GM19025 (cell line): Measurements from ENCODE around the gene CMTM4.
"Not testable (repeated sequence)": the region's sequence is repeated elsewhere in the genome, so short reads cannot be mapped to it uniquely, and the experiment has no call there.

Source experiments
- ATAC-seq: cut with Tn5 transposase; IDR thresholded peaks from one replicate; pipeline ENCODE4 v1.9.1; 2021; ENCODE audit warnings: mild to moderate bottlenecking, low read depth, moderate library complexity; ENCODE audit not compliant: unreplicated experiment

The CMTM4 gene

DNA sequence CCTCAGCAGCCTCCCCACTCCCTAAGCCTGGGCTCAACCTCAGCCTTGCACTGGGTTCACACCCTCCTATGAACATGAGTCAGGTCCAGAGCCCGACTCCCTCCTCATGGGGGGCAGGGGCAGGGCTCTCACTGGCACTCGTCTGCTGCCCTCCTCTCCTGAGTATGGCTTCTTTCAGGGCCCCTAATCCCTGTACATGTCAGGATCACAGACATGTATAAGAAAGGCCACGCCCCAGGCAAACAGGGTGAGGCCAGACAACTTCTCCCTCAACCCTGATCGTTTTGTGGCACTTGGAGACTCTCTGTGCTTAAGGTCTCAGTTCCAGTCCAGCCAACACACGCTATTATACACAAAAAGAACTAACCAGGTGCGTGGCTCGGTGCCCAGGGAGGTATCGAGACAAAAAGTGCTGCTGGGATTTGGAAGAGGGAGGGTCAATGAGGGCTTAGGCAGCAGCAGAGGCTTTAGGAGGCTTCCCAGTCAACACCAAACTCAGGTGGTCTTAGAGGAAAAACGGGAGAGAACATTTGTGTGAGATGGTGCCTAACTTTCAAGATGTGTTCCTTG lies 46.8 kb downstream of the CMTM4 start:
- no peak for ATAC-seq

DNA sequence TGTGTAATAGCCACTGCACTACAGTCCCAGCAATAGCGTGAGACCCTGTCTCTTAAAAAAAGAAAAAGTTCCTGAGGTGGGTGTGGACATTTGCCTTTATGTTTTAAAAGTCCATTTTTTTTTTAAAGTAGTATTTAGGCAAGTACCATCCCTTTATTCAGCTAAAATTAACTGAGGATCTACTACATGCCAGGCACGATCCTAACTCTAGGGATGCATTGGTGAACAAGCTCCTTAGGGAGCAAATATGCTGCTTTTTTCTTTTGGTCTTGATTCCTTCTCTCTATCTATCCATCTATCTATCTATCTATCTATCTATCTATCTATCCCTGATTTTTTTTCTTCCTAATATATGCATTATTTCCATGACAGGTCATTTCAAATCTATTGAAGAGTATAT lies 47.4 kb downstream of the CMTM4 start:
- no peak for ATAC-seq

DNA sequence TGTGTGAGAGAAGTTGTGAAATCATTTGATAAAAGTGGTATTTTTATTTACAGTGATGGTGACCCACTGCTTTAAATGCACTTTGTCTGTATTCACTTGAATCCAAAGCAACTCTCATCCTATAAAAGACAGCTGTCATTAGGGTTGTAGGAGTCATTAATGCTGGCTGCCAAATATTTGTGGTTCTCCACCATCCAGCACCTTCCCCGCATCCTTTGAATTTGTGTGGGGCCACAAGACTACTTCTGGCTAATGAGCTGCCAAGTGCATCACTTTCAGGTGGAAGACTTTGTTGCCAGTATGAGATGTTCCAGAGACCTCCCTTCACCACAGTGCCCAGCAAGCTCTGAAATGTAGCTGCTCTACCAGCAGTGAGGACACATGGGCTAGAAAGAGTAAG lies 48.7 kb downstream of the CMTM4 start:
- ATAC-seq = no peak

DNA sequence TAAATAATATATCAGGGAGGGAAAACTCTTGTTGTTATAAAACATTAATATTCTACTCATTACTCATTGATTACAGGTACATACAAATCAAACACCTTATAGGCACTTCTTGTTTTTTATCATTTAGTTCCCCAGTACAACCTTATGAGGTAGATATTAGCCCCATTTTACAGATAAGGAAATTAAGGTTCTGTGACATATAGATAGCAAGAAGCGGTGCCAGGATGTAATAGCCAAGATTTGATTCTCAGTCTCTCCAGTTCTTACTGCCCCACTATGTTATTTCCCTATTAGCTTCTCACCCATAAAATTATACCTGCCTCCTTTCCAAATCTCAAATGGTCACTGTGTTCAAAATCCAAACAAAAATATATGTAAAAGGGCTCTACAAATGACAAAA lies 55.2 kb downstream of the CMTM4 start:
- no peak for ATAC-seq

DNA sequence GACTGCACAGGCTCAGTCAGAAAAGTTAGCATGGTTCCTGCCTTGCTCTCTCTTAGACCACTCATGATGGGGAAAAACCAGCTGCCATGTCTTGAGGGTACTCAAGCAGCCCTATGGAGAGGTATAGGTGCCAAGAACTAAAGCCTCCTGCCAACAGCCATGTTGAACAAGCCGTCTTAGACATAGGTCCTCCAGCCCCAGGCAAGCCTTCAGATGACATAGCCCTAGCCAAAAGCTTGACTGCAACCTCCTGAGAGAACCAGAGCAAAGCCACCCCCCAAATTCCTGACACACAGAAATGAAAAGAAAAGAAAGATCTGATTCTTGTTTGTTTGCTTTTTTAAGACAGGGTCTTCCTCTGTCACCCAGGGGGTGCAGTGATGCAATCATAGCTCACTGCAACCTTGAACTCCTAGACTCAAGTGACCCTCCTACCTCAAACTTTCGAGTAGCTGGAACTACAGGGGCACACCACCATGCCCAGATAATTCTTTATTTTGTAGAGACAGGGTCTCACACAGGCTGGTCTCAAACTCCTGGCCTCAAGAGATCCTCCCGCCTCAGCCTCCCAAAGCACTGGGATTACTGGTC lies 55.7 kb downstream of the CMTM4 start:
- ATAC-seq = no peak

DNA sequence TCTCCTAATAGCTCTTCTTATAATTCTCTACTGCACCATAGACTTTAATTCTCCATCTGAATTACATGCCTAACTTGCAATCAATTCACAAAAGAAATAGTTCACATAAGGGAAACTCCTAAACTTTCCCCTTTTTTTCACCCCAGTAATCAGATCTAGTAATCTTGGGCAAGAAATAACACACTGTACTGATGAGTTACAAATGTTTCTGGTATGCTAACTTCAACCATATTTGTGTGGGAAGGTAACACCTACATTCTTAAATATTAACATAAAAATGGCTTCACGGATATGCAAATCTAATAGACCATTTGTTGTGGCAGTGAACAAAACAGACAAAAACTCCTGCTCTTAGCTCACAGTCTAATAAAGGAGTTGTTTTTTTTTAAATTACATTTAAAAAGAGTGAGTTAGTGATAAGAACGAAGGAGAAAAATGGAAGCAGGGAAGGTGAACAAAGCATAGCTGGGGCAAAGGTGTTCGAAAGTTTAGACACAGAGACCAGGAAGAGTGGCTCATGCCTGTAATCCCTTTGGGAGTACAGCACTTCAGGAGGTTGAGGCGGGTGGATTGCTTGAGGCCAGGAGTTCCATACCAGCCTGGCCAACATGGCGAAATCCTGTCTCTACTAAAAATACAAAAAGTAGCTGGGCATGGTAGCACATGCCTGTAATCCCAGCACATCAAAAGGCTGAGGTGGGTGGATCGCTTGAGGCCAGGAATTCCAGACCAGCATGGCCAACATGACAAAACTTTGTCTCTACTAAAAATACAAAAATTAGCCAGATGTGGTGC lies 57.3 kb downstream of the CMTM4 start:
- ATAC-seq = no peak

DNA sequence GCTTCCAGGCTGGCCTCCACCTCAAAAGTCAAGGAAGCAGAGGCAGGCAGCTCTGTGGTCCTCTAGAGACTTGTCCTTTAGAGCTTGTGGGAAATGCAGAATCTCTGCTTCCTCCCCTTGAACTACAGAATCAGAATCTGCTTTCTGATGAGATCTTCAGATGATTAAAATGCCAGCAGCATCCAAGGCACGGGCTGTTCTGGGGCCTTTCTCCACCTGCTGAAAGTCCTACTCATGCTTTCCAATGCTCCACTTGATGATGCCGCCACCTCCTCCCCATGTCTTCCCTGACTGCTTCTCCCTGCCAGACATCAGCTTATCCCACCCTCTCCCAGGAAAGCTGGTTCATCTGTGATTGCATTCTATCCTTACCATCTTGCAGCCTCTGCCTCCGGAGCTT lies 58.7 kb downstream of the CMTM4 start:
- ATAC-seq = no peak

DNA sequence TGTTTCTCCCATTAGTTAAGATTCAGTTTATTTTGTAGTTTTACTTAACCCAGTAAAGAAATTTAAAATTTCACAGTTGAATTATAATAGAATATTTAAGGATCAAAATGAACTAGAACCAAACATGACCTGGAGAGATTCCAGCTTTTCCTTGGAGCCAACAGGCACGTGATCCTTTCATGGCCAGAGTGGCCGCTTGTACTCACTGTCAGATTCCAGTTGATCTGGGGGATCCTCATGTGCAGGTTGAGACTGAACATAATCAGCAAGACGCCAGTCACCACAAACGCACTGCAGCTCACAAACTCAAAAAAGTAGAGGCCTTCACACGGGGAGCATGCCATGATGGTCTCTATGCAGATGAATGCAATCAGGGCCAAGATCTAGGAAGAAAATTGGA lies 60.3 kb downstream of the CMTM4 start:
- no peak for ATAC-seq

DNA sequence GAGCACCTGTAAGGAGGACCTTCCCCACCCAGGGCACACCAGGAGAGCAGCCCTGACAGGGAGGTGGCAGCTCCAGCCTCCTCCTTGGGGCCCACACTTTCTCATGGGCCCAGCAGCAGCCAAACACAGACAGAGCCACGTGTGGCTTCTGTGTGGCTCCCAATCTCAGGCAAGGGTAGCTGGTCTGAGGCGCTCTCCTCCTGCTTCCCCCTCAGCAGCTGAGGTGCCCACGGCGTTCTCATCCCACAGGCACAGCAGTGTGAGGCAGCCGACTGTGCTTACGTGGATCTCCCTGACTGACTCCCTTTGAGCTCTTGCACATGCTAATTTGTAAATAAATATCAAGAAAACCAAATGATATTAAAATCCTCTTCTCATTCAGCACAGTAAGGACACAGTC lies 61.1 kb downstream of the CMTM4 start:
- no peak for ATAC-seq

DNA sequence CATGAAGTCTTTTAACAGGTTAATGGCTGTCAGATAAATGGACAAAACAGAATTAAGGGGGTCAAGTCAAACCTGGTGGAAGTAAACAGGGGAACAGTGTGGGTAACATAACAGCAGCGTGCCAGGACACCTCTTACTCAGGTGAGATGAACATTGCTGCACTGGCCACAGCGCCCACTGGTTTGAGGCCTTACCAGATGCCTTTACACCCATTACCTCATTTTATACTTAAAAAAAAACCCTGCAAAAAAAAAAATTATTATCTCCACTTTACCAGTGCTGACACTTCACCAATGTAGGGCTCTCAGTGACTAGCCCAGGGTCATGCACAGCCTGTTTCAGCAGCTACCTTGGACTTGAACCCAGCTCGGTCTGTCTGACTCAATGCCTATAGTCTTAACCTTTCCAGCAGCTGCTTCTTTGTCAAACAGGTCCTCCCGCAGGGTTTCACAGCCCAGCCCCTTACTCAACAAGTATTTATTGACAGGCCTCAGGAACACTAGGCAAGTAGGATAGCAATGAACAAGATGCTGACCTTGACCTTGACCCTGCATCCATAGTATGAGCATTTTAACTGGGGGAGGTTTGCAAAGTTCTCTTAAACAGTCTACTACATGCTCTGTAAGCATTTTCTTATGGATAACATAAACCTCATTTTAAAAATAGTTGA lies 61.9 kb downstream of the CMTM4 start:
- no peak for ATAC-seq

DNA sequence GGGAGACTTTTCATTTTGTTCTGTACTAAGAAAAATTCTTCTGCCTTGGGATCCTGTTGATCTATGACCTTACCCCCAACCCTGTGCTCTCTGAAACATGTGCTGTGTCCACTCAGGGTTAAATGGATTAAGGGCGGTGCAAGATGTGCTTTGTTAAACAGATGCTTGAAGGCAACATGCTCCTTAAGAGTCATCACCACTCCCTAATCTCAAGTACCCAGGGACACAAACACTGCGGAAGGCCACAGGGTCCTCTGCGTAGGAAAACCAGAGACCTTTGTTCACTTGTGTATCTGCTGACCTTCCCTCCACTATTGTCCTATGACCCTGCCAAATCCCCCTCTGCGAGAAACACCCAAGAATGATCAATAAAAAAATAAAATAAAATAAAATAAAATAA lies 65.0 kb downstream of the CMTM4 start:
- ATAC-seq = not testable (repeated sequence)

DNA sequence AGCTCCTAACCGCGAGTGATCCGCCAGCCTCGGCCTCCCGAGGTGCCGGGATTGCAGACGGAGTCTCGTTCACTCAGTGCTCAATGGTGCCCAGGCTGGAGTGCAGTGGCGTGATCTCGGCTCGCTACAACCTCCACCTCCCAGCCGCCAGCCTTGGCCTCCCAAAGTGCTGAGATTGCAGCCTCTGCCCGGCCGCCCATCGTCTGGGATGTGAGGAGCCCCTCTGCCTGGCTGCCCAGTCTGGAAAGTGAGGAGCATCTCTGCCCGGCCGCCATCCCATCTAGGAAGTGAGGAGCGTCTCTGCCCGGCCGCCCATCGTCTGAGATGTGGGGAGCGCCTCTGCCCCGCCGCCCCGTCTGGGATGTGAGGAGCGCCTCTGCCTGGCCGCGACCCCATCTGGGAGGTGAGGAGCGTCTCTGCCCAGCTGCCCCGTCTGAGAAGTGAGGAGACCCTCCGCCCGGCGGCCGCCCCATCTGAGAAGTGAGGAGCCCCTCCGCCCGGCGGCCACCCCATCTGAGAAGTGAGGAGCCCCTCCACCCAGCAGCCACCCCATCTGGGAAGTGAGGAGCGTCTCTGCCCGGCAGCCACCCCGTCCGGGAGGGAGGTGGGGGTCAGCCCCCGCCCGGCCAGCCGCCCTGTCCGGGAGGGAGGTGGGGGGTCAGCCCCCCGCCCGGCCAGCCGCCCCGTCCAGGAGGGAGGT lies 65.8 kb downstream of the CMTM4 start:
- not testable (repeated sequence) for ATAC-seq

DNA sequence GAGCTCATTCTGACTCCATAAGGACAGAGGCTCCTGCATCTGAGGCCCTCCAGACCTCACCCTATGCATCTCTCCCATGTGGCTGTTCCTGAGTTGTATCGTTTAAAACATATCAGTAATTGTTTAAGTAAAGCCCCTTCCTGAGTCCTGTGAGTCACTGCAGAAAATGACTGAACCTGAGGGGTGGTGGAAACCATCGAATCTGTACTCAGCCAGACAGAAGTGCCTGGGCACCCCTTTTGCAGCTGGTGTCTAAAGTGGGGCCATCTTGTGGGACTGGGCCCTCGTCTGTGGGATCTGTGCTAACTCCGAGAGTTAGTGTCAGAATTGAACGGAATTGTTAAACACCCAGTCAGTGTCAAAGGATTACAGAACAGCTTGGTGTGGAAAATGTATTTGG lies 66.7 kb downstream of the CMTM4 start:
- ATAC-seq = no peak

DNA sequence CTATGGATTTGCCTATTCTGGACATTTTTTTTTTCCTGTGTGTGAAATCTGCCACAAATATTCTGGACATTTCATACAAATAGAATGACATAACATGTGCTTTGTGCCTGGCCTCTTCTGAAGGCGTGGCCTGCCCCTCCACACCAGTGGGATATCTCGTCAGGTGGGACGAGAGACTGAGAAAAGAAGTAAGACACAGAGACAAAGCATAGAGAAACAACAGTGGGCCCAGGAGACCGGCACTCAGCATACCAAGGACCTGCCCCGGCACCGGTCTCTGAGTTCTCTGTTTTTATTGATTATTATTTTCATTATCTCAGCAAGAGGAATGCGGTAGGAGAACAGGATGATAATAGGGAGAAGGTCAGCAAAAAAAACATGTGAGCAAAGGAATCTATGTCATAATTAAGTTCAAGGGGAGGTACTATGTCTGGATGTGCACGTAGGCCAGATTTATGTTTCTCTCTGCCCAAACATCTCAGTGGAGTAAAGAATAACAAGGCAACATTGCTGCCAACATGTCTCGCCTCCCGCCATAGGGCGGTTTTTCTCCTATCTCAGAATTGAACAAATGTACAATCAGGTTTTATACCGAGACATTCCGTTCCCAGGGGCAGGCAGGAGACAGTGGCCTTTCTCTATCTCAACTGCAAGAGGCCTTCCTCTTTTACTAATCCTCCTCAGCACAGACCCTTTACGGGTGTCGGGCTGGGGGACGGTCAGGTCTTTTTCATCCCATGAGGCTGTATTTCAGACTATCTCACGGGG lies 68.7 kb downstream of the CMTM4 start:
- not testable (repeated sequence) for ATAC-seq

DNA sequence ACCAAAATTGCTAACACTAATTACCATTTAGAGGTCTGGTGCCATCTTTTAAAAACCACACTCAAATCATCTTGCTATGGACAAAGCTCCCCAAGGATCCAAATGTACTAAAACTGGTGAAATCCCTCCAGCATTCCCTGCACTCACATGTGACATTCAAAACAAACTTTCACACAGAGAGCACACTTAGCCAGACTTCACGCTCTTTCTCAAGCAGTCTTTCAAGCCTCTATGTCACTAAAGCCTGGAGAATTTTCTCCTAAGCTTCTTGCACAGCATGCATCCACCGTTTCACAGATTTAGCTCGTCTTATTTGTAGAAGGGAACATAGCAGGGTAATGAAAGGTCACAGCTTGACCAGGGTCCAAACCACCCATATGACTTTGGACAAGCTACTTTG lies 72.8 kb downstream of the CMTM4 start:
- ATAC-seq = no peak

DNA sequence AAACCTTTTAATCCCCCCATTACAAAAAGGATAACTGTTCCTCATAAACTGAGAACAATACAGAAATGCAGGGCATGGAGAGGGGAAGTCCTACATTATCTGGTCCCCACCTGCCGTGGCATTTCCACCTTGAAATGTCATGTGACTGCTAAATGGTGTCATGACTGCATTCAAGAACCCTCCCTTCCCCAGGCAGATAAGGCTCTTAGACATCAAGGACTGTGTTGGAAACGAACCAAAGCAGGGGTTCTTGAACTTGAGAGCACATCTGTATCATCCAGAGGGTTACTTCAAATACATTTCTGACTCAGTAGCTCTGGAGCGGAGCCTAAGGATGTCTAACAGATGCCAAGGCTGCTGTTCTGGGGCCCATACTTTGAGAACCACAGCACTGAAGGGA lies 73.7 kb downstream of the CMTM4 start:
- no peak for ATAC-seq

DNA sequence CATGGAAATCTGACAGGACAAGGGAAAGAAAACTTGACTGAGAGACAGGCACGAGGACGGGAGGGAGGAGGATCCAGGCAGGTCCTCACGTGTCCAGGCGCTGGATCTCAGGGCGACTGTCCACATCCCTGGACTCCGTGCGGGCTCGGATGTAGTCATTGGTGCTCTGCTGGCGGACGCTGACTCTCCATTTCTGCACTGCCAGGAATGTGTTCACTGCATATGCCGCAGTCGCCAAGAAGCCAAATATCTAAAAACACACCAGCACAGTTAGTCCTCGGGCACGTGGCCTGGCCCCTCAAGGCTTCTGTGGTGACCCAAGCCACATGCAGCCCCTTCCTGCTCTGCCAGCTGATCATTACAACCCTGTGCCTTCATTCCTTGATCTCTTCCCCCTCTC lies 74.6 kb downstream of the CMTM4 start:
- no peak for ATAC-seq

DNA sequence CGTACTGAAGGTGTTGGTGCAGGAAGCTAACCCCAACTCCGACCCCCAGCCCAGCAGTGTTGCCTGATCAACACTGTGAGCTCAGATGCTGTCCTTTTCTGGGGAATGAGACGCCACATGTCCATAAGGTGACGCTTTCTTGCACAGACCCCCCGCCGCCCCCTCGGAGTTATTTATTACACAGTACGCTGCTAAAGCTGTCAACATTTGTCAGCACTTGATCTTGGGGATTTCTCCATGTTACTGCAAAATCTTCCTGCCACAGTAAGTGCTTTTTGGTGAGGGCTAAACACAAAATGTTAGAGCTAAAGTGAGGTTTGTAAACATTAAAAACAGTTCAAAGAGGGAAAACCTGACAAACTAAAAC lies 76.1 kb downstream of the CMTM4 start:
- ATAC-seq = no peak

DNA sequence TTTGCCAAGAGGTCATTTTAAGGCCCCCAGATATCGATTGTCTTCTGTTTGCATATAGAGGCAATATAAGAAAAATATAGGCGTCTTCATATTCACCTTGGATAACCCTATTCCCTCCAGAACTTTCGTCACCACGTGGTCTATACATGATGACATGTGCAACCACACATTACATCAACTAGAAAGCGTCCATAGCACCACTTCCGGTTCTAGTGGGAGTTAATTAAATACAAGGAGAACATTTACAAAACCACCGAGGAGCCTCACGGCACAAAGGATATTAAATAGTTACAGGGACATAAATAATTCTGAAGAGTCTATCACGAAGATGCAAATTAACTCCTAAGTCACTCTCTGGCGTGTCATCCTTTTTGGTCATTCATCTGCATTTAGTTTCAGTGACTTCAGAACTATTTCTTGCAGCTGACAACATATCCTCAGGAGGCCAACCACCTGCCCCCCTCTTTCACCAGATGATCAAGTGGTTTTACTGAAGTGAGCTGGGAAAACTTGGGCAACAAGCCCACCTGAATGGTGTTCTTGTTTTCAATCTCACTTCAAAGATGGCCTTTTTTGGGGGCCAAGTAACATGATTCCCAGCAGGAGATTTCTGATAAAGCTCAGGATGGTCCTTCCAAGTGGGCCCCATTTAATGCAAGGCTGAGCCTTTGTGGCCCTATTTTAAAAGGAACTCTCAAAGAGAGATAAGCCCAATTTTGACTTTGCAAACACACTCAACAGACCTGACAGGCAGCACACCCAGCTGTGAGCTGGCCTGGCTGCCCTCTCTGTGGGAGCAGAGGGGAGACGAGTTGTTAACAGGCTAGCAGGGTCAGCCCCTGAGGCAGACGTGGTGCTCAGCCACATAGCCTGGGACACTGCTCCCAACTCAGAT lies 76.8 kb downstream of the CMTM4 start:
- no peak for ATAC-seq
